Measurements from ENCODE around the gene PIR. TPM values are rescaled to one million over a fixed set of nuclear protein-coding genes. Genes with fewer than 3 reads are reported as not detected.

PIR gene
- total and polyA plus RNA-seq, 2 experiments from 2014 or later: 14.3 to 18.6 TPM

DNA sequence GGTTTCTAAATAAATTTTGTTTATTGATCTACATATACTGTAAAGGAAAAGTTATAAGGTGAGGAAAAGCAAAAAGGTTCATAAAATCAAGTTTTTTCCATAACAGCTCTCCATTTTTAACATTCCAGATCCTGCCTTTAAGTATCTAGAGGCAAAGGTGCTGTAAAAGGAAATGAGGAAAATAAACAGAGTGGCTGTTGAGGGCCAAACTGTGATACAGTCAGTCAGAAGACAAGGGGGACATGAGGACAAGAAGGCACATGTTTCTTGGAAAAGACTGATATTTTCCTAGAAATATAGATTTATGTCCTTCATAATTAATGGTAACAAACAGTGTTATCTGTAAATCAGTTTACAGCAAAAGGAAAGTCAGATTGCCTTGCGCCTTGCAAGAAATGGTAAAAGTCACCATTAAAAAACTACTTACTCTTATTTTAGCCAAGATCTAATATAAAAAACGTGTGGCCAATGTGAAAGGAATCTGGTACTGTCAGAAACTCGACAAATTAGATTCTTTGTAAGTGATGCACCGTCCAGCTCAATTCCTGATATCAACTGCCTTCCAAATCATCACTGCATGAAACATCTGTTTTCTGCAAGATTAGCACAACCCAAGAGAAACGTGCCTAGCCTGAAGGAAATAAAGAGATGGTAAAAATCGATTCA lies 75.0 kb downstream of the PIR start:
- no peaks in the 10 kb centered on the region for H3K4me1 ChIP-seq (ENCODE audit: insufficient read depth)
- DNase-seq (ENCODE audit: low spot score): no peak
- H2AFZ ChIP-seq: no peak overlapping the region
- H4K20me1 ChIP-seq (ENCODE audit: insufficient read depth, poor library complexity, severe bottlenecking): no peaks in the 10 kb centered on the region
- no peak for TF ChIP-seq CTCF (IDR thresholded peaks at IDR 0.05; ENCODE audit: poor library complexity)
- TF ChIP-seq EZH2phosphoT487 (IDR thresholded peaks at IDR 0.05; ENCODE audit: low read depth, severe bottlenecking, unreplicated experiment): no peak
- no peak for TF ChIP-seq EZH2 (IDR thresholded peaks at IDR 0.05; ENCODE audit: borderline replicate concordance)
- H3K27ac ChIP-seq: no peak overlapping the region
- H3K4me2 ChIP-seq: no peak overlapping the region
- H3K9me3 ChIP-seq (ENCODE audit: low read depth): no peaks in the 10 kb centered on the region
- H3K36me3 ChIP-seq (replicated peaks; ENCODE audit: insufficient read depth, low read depth): no peaks in the 10 kb centered on the region
- no peak overlapping the region for H3K4me3 ChIP-seq
- WGBS (ENCODE audit: low lambda C conversion rate, missing lambda C conversion rate): 80% methylated on average over 6 of the region's 6 CpGs
- H3K27me3 ChIP-seq: no peaks in the 10 kb centered on the region
- H3K79me2 ChIP-seq: no peaks in the 10 kb centered on the region
- no peaks in the 10 kb centered on the region for H3K9me2 ChIP-seq (replicated peaks; ENCODE audit: insufficient read depth)

GRCh38 chrX:15416133-15416993 lies 76.8 kb downstream of the PIR start:
- Histone ChIP-seq H3K27ac (no peak overlapping the region), H3K27me3 (no peaks in the 10 kb centered on the region), H3K36me3 (replicated peaks; ENCODE audit: insufficient read depth, low read depth) (no peaks in the 10 kb centered on the region), H3K4me3 (no peak overlapping the region), H3K9me3 (ENCODE audit: low read depth) (no peaks in the 10 kb centered on the region), H3K9me2 (replicated peaks; ENCODE audit: insufficient read depth) (no peaks in the 10 kb centered on the region), H3K4me2 (no peak overlapping the region), H4K20me1 (ENCODE audit: insufficient read depth, poor library complexity, severe bottlenecking) (no peaks in the 10 kb centered on the region), H3K79me2 (no peaks in the 10 kb centered on the region), H3K4me1 (ENCODE audit: insufficient read depth) (no peaks in the 10 kb centered on the region), H2AFZ (no peak overlapping the region)
- 90% methylated on average over 10 of the region's 10 CpGs for WGBS (ENCODE audit: low lambda C conversion rate, missing lambda C conversion rate)
- DNase-seq (ENCODE audit: low spot score): no peak
- TF ChIP-seq EZH2phosphoT487 (IDR thresholded peaks at IDR 0.05; ENCODE audit: low read depth, severe bottlenecking, unreplicated experiment): no peak
- TF ChIP-seq CTCF (IDR thresholded peaks at IDR 0.05; ENCODE audit: poor library complexity): no peak
- TF ChIP-seq EZH2 (IDR thresholded peaks at IDR 0.05; ENCODE audit: borderline replicate concordance): no peak

DNA sequence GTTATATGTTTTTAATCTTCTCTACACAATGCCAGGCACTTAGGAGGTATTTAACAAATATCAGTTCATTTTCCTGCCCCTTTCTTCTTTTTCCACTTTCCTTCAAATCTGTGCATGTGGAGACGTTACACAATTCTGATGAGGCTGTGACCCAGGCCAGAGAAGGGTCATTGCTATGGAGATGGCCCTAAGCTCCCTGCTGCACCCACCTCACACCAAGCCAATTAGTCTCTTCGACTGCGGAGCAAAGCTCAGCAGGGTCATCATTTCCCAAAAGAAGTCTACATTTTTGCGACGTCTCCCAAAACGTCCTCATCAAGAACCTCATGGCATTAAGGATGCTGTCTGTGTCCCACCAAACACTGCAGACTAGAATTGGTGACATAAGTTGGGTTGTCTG lies 80.0 kb downstream of the PIR start:
- Histone ChIP-seq H3K27ac (no peak overlapping the region), H3K4me3 (no peak overlapping the region), H3K27me3 (no peaks in the 10 kb centered on the region), H3K9me2 (replicated peaks; ENCODE audit: insufficient read depth) (no peaks in the 10 kb centered on the region), H3K79me2 (no peaks in the 10 kb centered on the region), H3K4me1 (ENCODE audit: insufficient read depth) (no peaks in the 10 kb centered on the region), H3K36me3 (replicated peaks; ENCODE audit: insufficient read depth, low read depth) (no peaks in the 10 kb centered on the region), H4K20me1 (ENCODE audit: insufficient read depth, poor library complexity, severe bottlenecking) (no peaks in the 10 kb centered on the region), H3K4me2 (no peak overlapping the region), H2AFZ (no peak overlapping the region), H3K9me3 (ENCODE audit: low read depth) (no peaks in the 10 kb centered on the region)
- TF ChIP-seq CTCF (IDR thresholded peaks at IDR 0.05; ENCODE audit: poor library complexity) (no peak), EZH2 (IDR thresholded peaks at IDR 0.05; ENCODE audit: borderline replicate concordance) (no peak), EZH2phosphoT487 (IDR thresholded peaks at IDR 0.05; ENCODE audit: low read depth, severe bottlenecking, unreplicated experiment) (no peak)
- 84% methylated on average over 6 of the region's 6 CpGs for whole genome bisulfite sequencing (ENCODE audit: low lambda C conversion rate, missing lambda C conversion rate)
- no peak for DNase-seq (ENCODE audit: low spot score)

Measured in hepatocyte (in vitro differentiated cells).